Measurements from ENCODE around the gene C4BPA. TPM values are rescaled to one million over a fixed set of nuclear protein-coding genes. Genes with fewer than 3 reads are reported as not detected.
A peak's percentile ranks its signal among the peaks of the same experiment; 100 is the strongest.

Gene C4BPA
- total RNA-seq, 1 experiment from 2014 or later, result 10.6 TPM

DNA sequence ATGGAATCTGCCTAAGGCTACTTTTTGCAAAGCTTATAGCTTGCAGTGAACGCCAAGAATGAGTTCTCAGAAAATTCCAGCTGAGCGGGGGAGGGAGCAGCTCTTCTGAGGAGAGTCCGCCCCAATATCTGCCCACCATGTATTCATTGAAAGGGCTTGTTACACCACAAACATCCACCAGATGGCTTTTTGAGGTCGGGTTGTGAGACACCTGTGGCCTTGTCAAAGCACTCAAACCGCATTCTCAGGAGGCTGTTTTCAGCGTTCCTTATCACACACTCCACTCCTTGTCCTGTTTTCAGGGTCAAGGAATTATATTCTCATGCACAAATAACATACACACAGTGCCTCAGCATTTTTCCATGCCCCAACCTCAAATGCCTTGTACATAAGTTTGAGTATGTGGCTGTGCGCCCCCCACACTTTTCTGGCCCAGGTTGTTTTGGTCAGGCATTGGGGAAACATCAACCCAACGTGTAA is 19.3 kb upstream of the C4BPA start:
- CTCF ChIA-PET, result interaction anchor here (0.5 to 2.5 kb wide), 6 partner anchors 19 to 415 kb away, joined by 3 to 14 read pairs (median 4); partner anchors contain the start of genes C4BPA and CD55

DNA sequence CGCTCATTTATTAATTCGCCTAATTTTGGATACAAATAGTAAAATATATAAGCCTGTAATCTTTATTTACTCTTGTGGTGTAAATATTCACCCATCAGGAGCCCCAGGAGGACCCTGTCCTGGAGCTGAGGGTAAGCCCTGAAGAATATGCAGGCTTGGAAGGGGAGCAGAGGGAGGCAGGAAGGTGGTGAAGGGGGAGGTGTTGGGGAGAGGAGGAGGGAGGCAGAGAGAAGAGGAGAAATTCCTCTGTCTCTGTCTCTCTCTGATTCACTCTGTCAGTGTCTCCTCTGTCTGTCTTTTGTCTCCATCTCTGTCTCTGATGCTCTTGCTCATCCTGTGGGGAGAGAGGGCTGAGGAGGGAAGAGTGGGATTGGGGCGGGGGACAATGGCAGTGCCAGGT is 18.1 kb upstream of the C4BPA start:
- Mint-ChIP-seq H3K4me1 (ENCODE audit: low read depth, unreplicated experiment) (peaks cover 56% of the 10 kb centered on the region), H3K27me3 (ENCODE audit: insufficient read depth, unreplicated experiment) (no peaks in the 10 kb centered on the region), H3K4me3 (ENCODE audit: unreplicated experiment) (no peak overlapping the region), H3K27ac (ENCODE audit: unreplicated experiment) (peak overlapping the region; percentile 62), H3K9me3 (ENCODE audit: unreplicated experiment) (no peaks in the 10 kb centered on the region), H3K36me3 (ENCODE audit: insufficient read depth, unreplicated experiment) (peaks cover 16% of the 10 kb centered on the region)
- CTCF ChIA-PET, result no interaction called here
- Histone ChIP-seq H3K4me1 (peaks cover 69% of the 10 kb centered on the region), H3K27me3 (replicated peaks; ENCODE audit: control insufficient read depth, insufficient read depth, low read length) (no peaks in the 10 kb centered on the region), H3K9me3 (no peaks in the 10 kb centered on the region), H3K4me3 (ENCODE audit: low read depth, low read length) (no peak overlapping the region), H3K36me3 (ENCODE audit: control insufficient read depth, insufficient read depth, low read length) (no peaks in the 10 kb centered on the region)
- DNase-seq, result no peak
- BruUV-seq (replicated peaks), result no TSS peak
- POLR2A ChIA-PET, result no interaction called here
- TF ChIP-seq, protein P1, sequence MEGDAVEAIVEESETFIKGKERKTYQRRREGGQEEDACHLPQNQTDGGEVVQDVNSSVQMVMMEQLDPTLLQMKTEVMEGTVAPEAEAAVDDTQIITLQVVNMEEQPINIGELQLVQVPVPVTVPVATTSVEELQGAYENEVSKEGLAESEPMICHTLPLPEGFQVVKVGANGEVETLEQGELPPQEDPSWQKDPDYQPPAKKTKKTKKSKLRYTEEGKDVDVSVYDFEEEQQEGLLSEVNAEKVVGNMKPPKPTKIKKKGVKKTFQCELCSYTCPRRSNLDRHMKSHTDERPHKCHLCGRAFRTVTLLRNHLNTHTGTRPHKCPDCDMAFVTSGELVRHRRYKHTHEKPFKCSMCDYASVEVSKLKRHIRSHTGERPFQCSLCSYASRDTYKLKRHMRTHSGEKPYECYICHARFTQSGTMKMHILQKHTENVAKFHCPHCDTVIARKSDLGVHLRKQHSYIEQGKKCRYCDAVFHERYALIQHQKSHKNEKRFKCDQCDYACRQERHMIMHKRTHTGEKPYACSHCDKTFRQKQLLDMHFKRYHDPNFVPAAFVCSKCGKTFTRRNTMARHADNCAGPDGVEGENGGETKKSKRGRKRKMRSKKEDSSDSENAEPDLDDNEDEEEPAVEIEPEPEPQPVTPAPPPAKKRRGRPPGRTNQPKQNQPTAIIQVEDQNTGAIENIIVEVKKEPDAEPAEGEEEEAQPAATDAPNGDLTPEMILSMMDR (IDR thresholded peaks at IDR 0.05; ENCODE audit: insufficient read depth in 1 of 2, low read depth in 1 of 2, low read length in 1 of 2, severe bottlenecking in 1 of 2, unreplicated experiment in 1 of 2), result no peak
- intact Hi-C loops (cut with micrococcal nuclease; ENCODE audit: unreplicated experiment), result no loop called here

More for the DNA sequence above, 19.3 kb upstream of the C4BPA start:
- H3K9me3 Mint-ChIP-seq (ENCODE audit: unreplicated experiment), result no peaks in the 10 kb centered on the region
- DNase-seq, result peak; percentile 84 to 87
- POLR2A ChIA-PET, result interaction anchor here (1.1 to 1.8 kb wide), 2 partner anchors 32 to 237 kb away, joined by 8 to 9 read pairs; partner anchors contain the start of genes CD55 and PFKFB2
- TF ChIP-seq, protein P1 (IDR thresholded peaks at IDR 0.05; ENCODE audit: insufficient read depth in 1 of 2, low read depth in 1 of 2, low read length in 1 of 2, severe bottlenecking in 1 of 2, unreplicated experiment in 1 of 2), result peak; percentile 77 to 80
- no peaks in the 10 kb centered on the region for H3K27me3 Mint-ChIP-seq (ENCODE audit: insufficient read depth, unreplicated experiment)
- no peak overlapping the region for H3K4me3 ChIP-seq (ENCODE audit: low read depth, low read length)
- H3K36me3 ChIP-seq (ENCODE audit: control insufficient read depth, insufficient read depth, low read length), result no peaks in the 10 kb centered on the region
- peak overlapping the region; percentile 46 for H3K4me3 Mint-ChIP-seq (ENCODE audit: unreplicated experiment)
- peaks cover 15% of the 10 kb centered on the region for H3K36me3 Mint-ChIP-seq (ENCODE audit: insufficient read depth, unreplicated experiment)
- no TSS peak for BruUV-seq (replicated peaks)
- intact Hi-C loops (cut with micrococcal nuclease; ENCODE audit: unreplicated experiment), result loop anchor here (1.0 to 5.0 kb wide), 4 partner anchors 157 to 415 kb away; no protein-coding TSS in a partner anchor
- no peaks in the 10 kb centered on the region for H3K9me3 ChIP-seq
- H3K27ac Mint-ChIP-seq (ENCODE audit: unreplicated experiment), result peak overlapping the region; percentile 62
- H3K4me1 Mint-ChIP-seq (ENCODE audit: low read depth, unreplicated experiment), result peaks cover 56% of the 10 kb centered on the region
- H3K27me3 ChIP-seq (replicated peaks; ENCODE audit: control insufficient read depth, insufficient read depth, low read length), result no peaks in the 10 kb centered on the region
- H3K4me1 ChIP-seq, result peaks cover 59% of the 10 kb centered on the region

DNA sequence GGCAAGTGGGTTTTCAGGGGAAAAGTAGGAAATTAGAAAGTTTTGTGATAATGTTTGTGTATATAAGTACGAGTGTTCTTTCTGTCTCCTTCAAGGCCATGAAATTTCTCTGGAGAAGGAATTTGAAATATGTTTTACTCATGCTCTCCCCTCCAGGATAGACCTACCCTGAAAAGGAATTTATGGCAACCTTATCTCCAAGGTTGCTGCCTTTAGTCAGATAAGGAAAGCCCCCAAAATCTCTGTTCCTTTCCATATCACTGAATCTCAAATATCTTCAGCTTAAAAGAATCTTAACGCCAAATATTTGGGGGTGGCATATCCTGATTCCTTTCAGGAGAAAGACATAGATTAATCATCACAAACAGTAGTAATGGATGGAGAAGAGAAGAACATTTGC is 15.9 kb upstream of the C4BPA start:
- H3K4me3 ChIP-seq (ENCODE audit: low read depth, low read length), result no peak overlapping the region
- intact Hi-C loops (cut with micrococcal nuclease; ENCODE audit: unreplicated experiment), result loop anchor here (1.0 to 2.0 kb wide), 6 partner anchors 15 to 233 kb away; partner anchors contain the start of genes CD55 and YOD1
- H3K4me1 Mint-ChIP-seq (ENCODE audit: low read depth, unreplicated experiment), result peaks cover 61% of the 10 kb centered on the region

More for the DNA sequence above, 15.9 kb upstream of the C4BPA start:
- ChIA-PET POLR2A (interaction anchor here (0.6 to 3.4 kb wide), 3 partner anchors 35 to 317 kb away, joined by 3 to 21 read pairs (median 7); partner anchors contain the start of genes CD55 and PFKFB2), CTCF (no interaction called here)
- Histone ChIP-seq H3K27me3 (replicated peaks; ENCODE audit: control insufficient read depth, insufficient read depth, low read length) (no peaks in the 10 kb centered on the region), H3K9me3 (no peaks in the 10 kb centered on the region), H3K36me3 (ENCODE audit: control insufficient read depth, insufficient read depth, low read length) (no peaks in the 10 kb centered on the region; the same call in 1 of the 2 replicates), H3K4me1 (peaks cover 81% of the 10 kb centered on the region)
- no peaks in the 10 kb centered on the region for H3K27me3 Mint-ChIP-seq (ENCODE audit: insufficient read depth, unreplicated experiment)
- H3K9me3 Mint-ChIP-seq (ENCODE audit: unreplicated experiment), result no peaks in the 10 kb centered on the region
- DNase-seq, result peak in 1 of 2 experiments; percentile 66
- TF ChIP-seq, protein P1 (IDR thresholded peaks at IDR 0.05; ENCODE audit: insufficient read depth in 1 of 2, low read depth in 1 of 2, low read length in 1 of 2, severe bottlenecking in 1 of 2, unreplicated experiment in 1 of 2), result no peak
- H3K27ac Mint-ChIP-seq (ENCODE audit: unreplicated experiment), result peak overlapping the region; percentile 89
- peak overlapping the region; percentile 84 for H3K4me3 Mint-ChIP-seq (ENCODE audit: unreplicated experiment)
- H3K36me3 Mint-ChIP-seq (ENCODE audit: insufficient read depth, unreplicated experiment), result peaks cover 24% of the 10 kb centered on the region
- no TSS peak for BruUV-seq (replicated peaks)
